ENCODE results near the gene KCNQ2.

GRCh38 chr20:63417738-63418120, 54.7 kb downstream of the KCNQ2 start:
- TF ChIP-seq CTCF (IDR thresholded peaks at IDR 0.05; ENCODE audit: insufficient read depth, low read length, poor library complexity, severe bottlenecking), result no peak
- TF ChIP-seq EZH2phosphoT487 (conservative IDR thresholded peaks at IDR 0.05; ENCODE audit: low read length), result no peak

Measured in SU-DHL-6 (cell line).